Suprapubic skin (tissue), 4 donors: ENCODE data around the gene CHRNG. TPM values are rescaled to one million over a fixed set of nuclear protein-coding genes. Genes with fewer than 3 reads are reported as not detected.

Source experiments
- DNase-seq, 2 donors: peaks; one replicate each; pipeline ENCODE4 v3.0.0-alpha.2; 2019; ENCODE audit warnings: low spot score in 2 of 2
- H3K27ac ChIP-seq: fragments of 200-600 bp; sonication (generic); one replicate; pipeline ENCODE4 v1.5.1; 2019
- H3K27me3 ChIP-seq: fragments of 200-600 bp; sonication (generic); one replicate; pipeline ENCODE4 v1.5.1; 2019
- H3K36me3 ChIP-seq: fragments of 200-600 bp; sonication (generic); one replicate; pipeline ENCODE4 v1.5.1; 2019
- H3K4me1 ChIP-seq: fragments of 200-600 bp; sonication (generic); one replicate; pipeline ENCODE4 v1.5.1; 2019
- H3K4me3 ChIP-seq: fragments of 200-600 bp; sonication (generic); one replicate; pipeline ENCODE4 v1.5.1; 2019; ENCODE audit warnings: mild to moderate bottlenecking
- H3K9me3 ChIP-seq: fragments of 200-600 bp; sonication (generic); one replicate; pipeline ENCODE4 v1.5.1; 2019
- CTCF ChIP-seq, 2 donors: fragments of 200-600 bp in 1 of 2; fragments of 450-650 bp in 1 of 2; sonication (generic) in 1 of 2; IDR thresholded peaks; one replicate each; pipeline ENCODE4 v1.5.1; 2016 to 2019; ENCODE audit warnings: antibody characterized with exemption in 2 of 2, mild to moderate bottlenecking in 1 of 2, moderate library complexity in 1 of 2
- EP300 ChIP-seq: sonication (generic); formaldehyde crosslinking; IDR thresholded peaks from one replicate; pipeline ENCODE4 v1.6.1; 2017; ENCODE audit warnings: antibody characterized with exemption
- POLR2A ChIP-seq, 2 donors: fragments of 450-650 bp; IDR thresholded peaks; one replicate each; pipeline ENCODE4 v1.6.1; 2017; ENCODE audit warnings: antibody characterized with exemption in 2 of 2, mild to moderate bottlenecking in 2 of 2, moderate library complexity in 2 of 2
- POLR2AphosphoS5 ChIP-seq, 3 donors: sonication (generic); formaldehyde crosslinking; IDR thresholded peaks; one replicate each; pipeline ENCODE4 v1.6.1; 2017; ENCODE audit warnings: antibody characterized with exemption in 3 of 3
- WGBS: methylation state at CpG from one replicate; pipeline ENCODE4 v1.1.5; 2018; 5-methylcytosine and 5-hydroxymethylcytosine counted together
- total RNA-seq, 4 donors: library from RNA; depleted of rRNA; stranded (reverse); fragments of >200 nt; gene quantifications; one replicate each; pipeline ENCODE4 v1.1.0, GENCODE V29; 2016

Gene CHRNG
- total RNA-seq, 4 donors from 2014 or later, result not detected

GRCh38 chr2:232533944-232534710 lies 5.4 kb upstream of the CHRNG start:
- TF ChIP-seq POLR2AphosphoS5 (IDR thresholded peaks at IDR 0.05) (no peak), CTCF (IDR thresholded peaks at IDR 0.05) (no peak), EP300 (no peak), POLR2A (IDR thresholded peaks at IDR 0.05) (no peak)
- WGBS, result 77% methylated on average over 3 of the region's 13 CpGs
- H3K27me3 ChIP-seq, result peaks cover 43% of the 10 kb centered on the region

GRCh38 chr2:232534940-232535651 lies 4.4 kb upstream of the CHRNG start:
- Histone ChIP-seq H3K4me1 (peaks cover 8% of the 10 kb centered on the region), H3K4me3 (no peak overlapping the region), H3K36me3 (no peaks in the 10 kb centered on the region), H3K9me3 (no peaks in the 10 kb centered on the region), H3K27ac (no peak overlapping the region), H3K27me3 (peaks cover 47% of the 10 kb centered on the region)
- DNase-seq, result no peak
- WGBS, result 66% methylated on average over 11 of the region's 14 CpGs
- no peak for TF ChIP-seq EP300

More at GRCh38 chr2:232533944-232534710, 5.4 kb upstream of the CHRNG start:
- Histone ChIP-seq H3K9me3 (no peaks in the 10 kb centered on the region), H3K36me3 (no peaks in the 10 kb centered on the region), H3K4me1 (peaks cover 4% of the 10 kb centered on the region), H3K4me3 (no peak overlapping the region), H3K27ac (no peak overlapping the region)
- DNase-seq, result no peak

- H3K36me3 ChIP-seq, result no peaks in the 10 kb centered on the region
- no peak for DNase-seq
- no peak overlapping the region for H3K4me3 ChIP-seq
- TF ChIP-seq POLR2A (IDR thresholded peaks at IDR 0.05) (no peak), CTCF (IDR thresholded peaks at IDR 0.05) (no peak), EP300 (no peak), POLR2AphosphoS5 (IDR thresholded peaks at IDR 0.05) (no peak)
- H3K4me1 ChIP-seq, result peaks cover 8% of the 10 kb centered on the region
- H3K27me3 ChIP-seq, result peaks cover 48% of the 10 kb centered on the region
- WGBS, result 91% methylated on average over 5 of the region's 5 CpGs
- H3K27ac ChIP-seq, result no peak overlapping the region
- H3K9me3 ChIP-seq, result no peaks in the 10 kb centered on the region
Observed at GRCh38 chr2:232535761-232536530, 3.5 kb upstream of the CHRNG start.

- Histone ChIP-seq H3K27ac (no peak overlapping the region), H3K27me3 (peaks cover 43% of the 10 kb centered on the region), H3K4me3 (no peak overlapping the region), H3K4me1 (peaks cover 8% of the 10 kb centered on the region), H3K36me3 (no peaks in the 10 kb centered on the region), H3K9me3 (no peaks in the 10 kb centered on the region)
- DNase-seq, result peak in 1 of 2 donors; percentile 60
- WGBS, result 49% methylated on average over 5 of the region's 5 CpGs
- TF ChIP-seq POLR2A (IDR thresholded peaks at IDR 0.05) (no peak), EP300 (no peak), POLR2AphosphoS5 (IDR thresholded peaks at IDR 0.05) (no peak), CTCF (IDR thresholded peaks at IDR 0.05) (no peak)
Observed at GRCh38 chr2:232537079-232537478, 2.4 kb upstream of the CHRNG start.

GRCh38 chr2:232537499-232537898 lies 2.0 kb upstream of the CHRNG start:
- no peak overlapping the region for H3K4me3 ChIP-seq
- H3K9me3 ChIP-seq, result no peaks in the 10 kb centered on the region
- WGBS, result 88% methylated on average over 4 of the region's 4 CpGs
- peak in 1 of 2 donors; percentile 60 for DNase-seq
- no peaks in the 10 kb centered on the region for H3K36me3 ChIP-seq
- H3K27me3 ChIP-seq, result peaks cover 43% of the 10 kb centered on the region
- no peak overlapping the region for H3K27ac ChIP-seq
- H3K4me1 ChIP-seq, result peaks cover 8% of the 10 kb centered on the region
- no peak for TF ChIP-seq POLR2A (IDR thresholded peaks at IDR 0.05)
- no peak for TF ChIP-seq CTCF (IDR thresholded peaks at IDR 0.05)
- TF ChIP-seq EP300, result no peak
- no peak for TF ChIP-seq POLR2AphosphoS5 (IDR thresholded peaks at IDR 0.05)
